ENCODE measurements around the gene ZNF511. TPM values are rescaled to one million over a fixed set of nuclear protein-coding genes. Genes with fewer than 3 reads are reported as not detected.

The ZNF511 gene
- total and polyA plus RNA-seq, 4 donors: 18.2 to 39.6 (median 32.0) TPM

- H3K36me3 ChIP-seq (ENCODE audit: control insufficient read depth in 1 of 2, insufficient read depth in 2 of 2, low read length in 1 of 2): no peaks in the 10 kb centered on the region
- WGBS, 2 donors: 81 to 82% methylated on average over 15 of the region's 15 CpGs
- no peak overlapping the region for H3K4me3 ChIP-seq (ENCODE audit: low read length in 2 of 2)
- DNase-seq (peak in 1 of 2 donors; percentile 40), ATAC-seq (ENCODE audit: low FRiP score) (no peak)
- H3K4me1 ChIP-seq (ENCODE audit: control insufficient read depth in 1 of 2, insufficient read depth in 2 of 2, low read length in 2 of 2): no peaks in the 10 kb centered on the region
- intact Hi-C loops (cut with DNase I): loop anchor here in 1 of 2 donors (5.0 kb wide), 1 partner anchor 279 kb away; no protein-coding TSS in a partner anchor
- no peaks in the 10 kb centered on the region for H3K9me3 ChIP-seq (ENCODE audit: control insufficient read depth, low read length)
- peaks cover 0 to 1% of the 10 kb centered on the region in 2 donors for H3K27me3 ChIP-seq (ENCODE audit: control insufficient read depth in 1 of 2, insufficient read depth in 2 of 2, low read length in 1 of 2)
- H3K27ac ChIP-seq (ENCODE audit: low read depth in 1 of 2, low read length in 2 of 2): no peak overlapping the region
Observed at GRCh38 chr10:133328358-133329343, 19.9 kb downstream of the ZNF511 start.

GRCh38 chr10:133329491-133330202 lies 20.9 kb downstream of the ZNF511 start:
- peaks cover 0 to 1% of the 10 kb centered on the region in 2 donors for H3K27me3 ChIP-seq (ENCODE audit: control insufficient read depth in 1 of 2, insufficient read depth in 2 of 2, low read length in 1 of 2)
- no peaks in the 10 kb centered on the region for H3K9me3 ChIP-seq (ENCODE audit: control insufficient read depth, low read length)
- no peak overlapping the region for H3K4me3 ChIP-seq (ENCODE audit: low read length in 2 of 2)
- H3K36me3 ChIP-seq (ENCODE audit: control insufficient read depth in 1 of 2, insufficient read depth in 2 of 2, low read length in 1 of 2): no peaks in the 10 kb centered on the region
- H3K27ac ChIP-seq (ENCODE audit: low read depth in 1 of 2, low read length in 2 of 2): no peak overlapping the region
- WGBS, 2 donors: 7 to 8% methylated on average over 37 of the region's 37 CpGs
- H3K4me1 ChIP-seq (ENCODE audit: control insufficient read depth in 1 of 2, insufficient read depth in 2 of 2, low read length in 2 of 2): no peaks in the 10 kb centered on the region
- ATAC-seq (ENCODE audit: low FRiP score): peak; percentile 86
- DNase-seq: peak; percentile 89 to 96
- intact Hi-C loops (cut with DNase I): loop anchor here in 1 of 2 donors (5.0 kb wide), 1 partner anchor 278 kb away; no protein-coding TSS in a partner anchor

GRCh38 chr10:133332936-133333699 lies 24.4 kb downstream of the ZNF511 start:
- ATAC-seq (ENCODE audit: low FRiP score): no peak
- 82 to 83% methylated on average over 30 of the region's 30 CpGs for WGBS, 2 donors
- Histone ChIP-seq H3K4me1 (ENCODE audit: control insufficient read depth in 1 of 2, insufficient read depth in 2 of 2, low read length in 2 of 2) (no peaks in the 10 kb centered on the region), H3K4me3 (ENCODE audit: low read length in 2 of 2) (no peak overlapping the region), H3K27me3 (ENCODE audit: control insufficient read depth in 1 of 2, insufficient read depth in 2 of 2, low read length in 1 of 2) (peaks cover 0 to under 1% of the 10 kb centered on the region in 2 donors), H3K27ac (ENCODE audit: low read depth in 1 of 2, low read length in 2 of 2) (no peak overlapping the region), H3K9me3 (ENCODE audit: control insufficient read depth, low read length) (no peaks in the 10 kb centered on the region), H3K36me3 (ENCODE audit: control insufficient read depth in 1 of 2, insufficient read depth in 2 of 2, low read length in 1 of 2) (no peaks in the 10 kb centered on the region)
- DNase-seq: peak in 1 of 2 donors; percentile 32
- intact Hi-C loops (cut with DNase I): no loop called here

GRCh38 chr10:133334503-133335245 lies 26.0 kb downstream of the ZNF511 start:
- 15 to 21% methylated on average over 50 to 51 of the region's 51 CpGs for WGBS, 2 donors
- Histone ChIP-seq H3K9me3 (ENCODE audit: control insufficient read depth, low read length) (no peaks in the 10 kb centered on the region), H3K27ac (ENCODE audit: low read depth in 1 of 2, low read length in 2 of 2) (no peak overlapping the region), H3K4me1 (ENCODE audit: control insufficient read depth in 1 of 2, insufficient read depth in 2 of 2, low read length in 2 of 2) (no peaks in the 10 kb centered on the region), H3K4me3 (ENCODE audit: low read length in 2 of 2) (no peak overlapping the region), H3K27me3 (ENCODE audit: control insufficient read depth in 1 of 2, insufficient read depth in 2 of 2, low read length in 1 of 2) (no peaks in the 10 kb centered on the region), H3K36me3 (ENCODE audit: control insufficient read depth in 1 of 2, insufficient read depth in 2 of 2, low read length in 1 of 2) (no peaks in the 10 kb centered on the region)
- DNase-seq (peak in 1 of 2 donors; percentile 57), ATAC-seq (ENCODE audit: low FRiP score) (peak; percentile 49)
- intact Hi-C loops (cut with DNase I): no loop called here

GRCh38 chr10:133335246-133336117 lies 26.8 kb downstream of the ZNF511 start:
- Histone ChIP-seq H3K27me3 (ENCODE audit: control insufficient read depth in 1 of 2, insufficient read depth in 2 of 2, low read length in 1 of 2) (no peaks in the 10 kb centered on the region), H3K27ac (ENCODE audit: low read depth in 1 of 2, low read length in 2 of 2) (no peak overlapping the region), H3K36me3 (ENCODE audit: control insufficient read depth in 1 of 2, insufficient read depth in 2 of 2, low read length in 1 of 2) (no peaks in the 10 kb centered on the region), H3K9me3 (ENCODE audit: control insufficient read depth, low read length) (no peaks in the 10 kb centered on the region), H3K4me1 (ENCODE audit: control insufficient read depth in 1 of 2, insufficient read depth in 2 of 2, low read length in 2 of 2) (no peaks in the 10 kb centered on the region), H3K4me3 (ENCODE audit: low read length in 2 of 2) (no peak overlapping the region)
- DNase-seq (peak; percentile 76 to 87), ATAC-seq (ENCODE audit: low FRiP score) (no peak)
- 2 to 3% methylated on average over 66 to 75 of the region's 75 CpGs for WGBS, 2 donors
- intact Hi-C loops (cut with DNase I): no loop called here

- Histone ChIP-seq H3K27me3 (ENCODE audit: control insufficient read depth in 1 of 2, insufficient read depth in 2 of 2, low read length in 1 of 2) (no peaks in the 10 kb centered on the region), H3K36me3 (ENCODE audit: control insufficient read depth in 1 of 2, insufficient read depth in 2 of 2, low read length in 1 of 2) (no peaks in the 10 kb centered on the region), H3K27ac (ENCODE audit: low read depth in 1 of 2, low read length in 2 of 2) (no peak overlapping the region), H3K9me3 (ENCODE audit: control insufficient read depth, low read length) (no peaks in the 10 kb centered on the region), H3K4me1 (ENCODE audit: control insufficient read depth in 1 of 2, insufficient read depth in 2 of 2, low read length in 2 of 2) (no peaks in the 10 kb centered on the region), H3K4me3 (ENCODE audit: low read length in 2 of 2) (no peak overlapping the region)
- 9 to 10% methylated on average over 32 to 41 of the region's 41 CpGs for WGBS, 2 donors
- DNase-seq (no peak), ATAC-seq (ENCODE audit: low FRiP score) (no peak)
- intact Hi-C loops (cut with DNase I): no loop called here
Observed at GRCh38 chr10:133336118-133336576, 27.4 kb downstream of the ZNF511 start.

GRCh38 chr10:133336577-133337369 lies 28.1 kb downstream of the ZNF511 start, which contains the start of gene CALY:
Gene CALY (minus strand): TSS chr10:133336896. CDS start chr10:133328989, 7,907 bp downstream.
- Histone ChIP-seq H3K9me3 (ENCODE audit: control insufficient read depth, low read length) (no peaks in the 10 kb centered on the region), H3K36me3 (ENCODE audit: control insufficient read depth in 1 of 2, insufficient read depth in 2 of 2, low read length in 1 of 2) (no peaks in the 10 kb centered on the region), H3K27ac (ENCODE audit: low read depth in 1 of 2, low read length in 2 of 2) (no peak within 1 kb of the TSS), H3K4me1 (ENCODE audit: control insufficient read depth in 1 of 2, insufficient read depth in 2 of 2, low read length in 2 of 2) (no peaks in the 10 kb centered on the region), H3K4me3 (ENCODE audit: low read length in 2 of 2) (no peak within 1 kb of the TSS), H3K27me3 (ENCODE audit: control insufficient read depth in 1 of 2, insufficient read depth in 2 of 2, low read length in 1 of 2) (no peaks in the 10 kb centered on the region)
- 13 to 16% methylated on average over 61 to 63 of the region's 63 CpGs for WGBS, 2 donors
- DNase-seq (no peak), ATAC-seq (ENCODE audit: low FRiP score) (peak; percentile 8)
- intact Hi-C loops (cut with DNase I): no loop called here
